Measurements from ENCODE around the gene DOCK11. TPM values are rescaled to one million over a fixed set of nuclear protein-coding genes. Genes with fewer than 3 reads are reported as not detected.

Gene DOCK11
- total and polyA plus RNA-seq, 12 donors = 1.3 to 9.4 (median 3.0) TPM

DNA sequence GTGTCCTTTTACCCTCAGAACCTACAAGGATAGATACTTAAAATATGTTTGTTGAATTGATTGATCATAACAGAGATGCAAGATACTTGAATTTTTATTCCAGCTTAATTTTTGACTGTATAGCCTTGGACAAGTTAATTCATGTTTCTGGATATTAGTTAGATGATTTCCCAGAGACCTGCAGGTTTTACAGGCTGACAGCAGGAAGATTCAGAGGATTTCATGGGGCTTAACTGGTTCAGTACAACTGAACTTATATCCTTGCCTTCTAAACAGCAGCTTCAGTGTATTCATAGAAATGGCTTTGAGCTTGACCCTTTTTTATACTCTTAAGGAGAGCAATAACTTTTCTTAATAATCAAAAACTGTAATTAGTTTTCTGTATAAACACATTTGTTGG, 169.6 kb downstream of the DOCK11 start:
- no peaks in the 10 kb centered on the region for H3K9me3 ChIP-seq
- no peak overlapping the region for H3K4me3 ChIP-seq
- no peaks in the 10 kb centered on the region for H3K27me3 ChIP-seq
- H3K27ac ChIP-seq = no peak overlapping the region
- DNase-seq (no peak), ATAC-seq (no peak)
- intact Hi-C loops (cut with DNase I) = no loop called here
- TF ChIP-seq, protein P1, sequence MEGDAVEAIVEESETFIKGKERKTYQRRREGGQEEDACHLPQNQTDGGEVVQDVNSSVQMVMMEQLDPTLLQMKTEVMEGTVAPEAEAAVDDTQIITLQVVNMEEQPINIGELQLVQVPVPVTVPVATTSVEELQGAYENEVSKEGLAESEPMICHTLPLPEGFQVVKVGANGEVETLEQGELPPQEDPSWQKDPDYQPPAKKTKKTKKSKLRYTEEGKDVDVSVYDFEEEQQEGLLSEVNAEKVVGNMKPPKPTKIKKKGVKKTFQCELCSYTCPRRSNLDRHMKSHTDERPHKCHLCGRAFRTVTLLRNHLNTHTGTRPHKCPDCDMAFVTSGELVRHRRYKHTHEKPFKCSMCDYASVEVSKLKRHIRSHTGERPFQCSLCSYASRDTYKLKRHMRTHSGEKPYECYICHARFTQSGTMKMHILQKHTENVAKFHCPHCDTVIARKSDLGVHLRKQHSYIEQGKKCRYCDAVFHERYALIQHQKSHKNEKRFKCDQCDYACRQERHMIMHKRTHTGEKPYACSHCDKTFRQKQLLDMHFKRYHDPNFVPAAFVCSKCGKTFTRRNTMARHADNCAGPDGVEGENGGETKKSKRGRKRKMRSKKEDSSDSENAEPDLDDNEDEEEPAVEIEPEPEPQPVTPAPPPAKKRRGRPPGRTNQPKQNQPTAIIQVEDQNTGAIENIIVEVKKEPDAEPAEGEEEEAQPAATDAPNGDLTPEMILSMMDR (IDR thresholded peaks at IDR 0.05) = no peak
- no peaks in the 10 kb centered on the region for H3K4me1 ChIP-seq
- H3K36me3 ChIP-seq = peaks cover 0 to 54% (median 0%) of the 10 kb centered on the region in 9 donors

- no peak overlapping the region for H3K4me3 ChIP-seq
- ATAC-seq = no peak
- intact Hi-C loops (cut with DNase I) = no loop called here
- WGBS, 2 donors = 94 to 99% methylated on average over 3 of the region's 3 CpGs
- peaks cover 0 to 49% (median 0%) of the 10 kb centered on the region in 9 donors for H3K36me3 ChIP-seq
- no peak for DNase-seq
- H3K9me3 ChIP-seq = no peaks in the 10 kb centered on the region
- H3K4me1 ChIP-seq = no peaks in the 10 kb centered on the region
- no peaks in the 10 kb centered on the region for H3K27me3 ChIP-seq
- no peak overlapping the region for H3K27ac ChIP-seq
- TF ChIP-seq, protein P1 (IDR thresholded peaks at IDR 0.05) = no peak
These were observed 170.9 kb downstream of the DOCK11 start for GRCh38 chrX:118666521-118666920.

GRCh38 chrX:118669435-118669834, 173.8 kb downstream of the DOCK11 start:
- no peaks in the 10 kb centered on the region for H3K9me3 ChIP-seq
- H3K4me1 ChIP-seq = no peaks in the 10 kb centered on the region
- peaks cover 0 to 36% (median 0%) of the 10 kb centered on the region in 9 donors for H3K36me3 ChIP-seq
- WGBS, 2 donors = 92 to 95% methylated on average over 4 of the region's 4 CpGs
- H3K4me3 ChIP-seq = no peak overlapping the region
- DNase-seq = no peak
- intact Hi-C loops (cut with DNase I) = no loop called here
- H3K27me3 ChIP-seq = no peaks in the 10 kb centered on the region
- ATAC-seq = no peak
- TF ChIP-seq, protein P1 (IDR thresholded peaks at IDR 0.05) = no peak
- H3K27ac ChIP-seq = no peak overlapping the region

DNA sequence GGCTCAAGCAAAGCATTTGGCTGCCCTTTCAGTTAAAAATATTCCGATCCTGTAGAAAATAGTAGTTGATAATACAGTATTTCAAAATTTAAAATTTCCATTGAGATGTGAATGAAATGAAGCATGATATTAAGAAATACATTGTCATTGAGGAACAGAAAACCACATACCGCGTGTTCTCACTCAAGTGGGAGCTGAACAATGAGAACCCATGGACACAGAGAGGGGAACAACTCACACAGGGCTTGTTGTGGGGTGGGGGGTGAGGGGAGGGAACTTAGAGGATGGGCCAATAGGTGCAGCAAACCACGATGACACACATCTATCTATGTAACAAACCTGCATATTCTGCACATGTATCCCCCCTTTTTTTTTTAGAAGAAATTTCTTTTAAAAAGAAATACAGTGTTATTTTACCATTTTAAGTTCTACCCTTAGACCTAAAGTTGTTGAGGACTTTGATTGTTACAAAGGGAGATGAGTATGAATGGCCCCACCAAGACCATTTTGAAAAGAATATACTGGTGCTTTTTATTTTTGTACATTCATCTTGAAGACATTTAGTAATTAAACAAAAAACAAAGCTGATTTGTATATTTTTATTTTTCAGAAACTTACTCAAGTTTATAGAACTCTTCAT, 179.8 kb downstream of the DOCK11 start:
- intact Hi-C loops (cut with DNase I) = no loop called here
- H3K27ac ChIP-seq = no peak overlapping the region
- H3K27me3 ChIP-seq = no peaks in the 10 kb centered on the region
- no peaks in the 10 kb centered on the region for H3K9me3 ChIP-seq
- no peak overlapping the region for H3K4me3 ChIP-seq
- ATAC-seq (no peak), DNase-seq (no peak)
- H3K4me1 ChIP-seq = no peaks in the 10 kb centered on the region
- TF ChIP-seq, protein P1 (IDR thresholded peaks at IDR 0.05) = no peak
- WGBS, 2 donors = 88 to 91% methylated on average over 4 of the region's 4 CpGs
- H3K36me3 ChIP-seq = peaks cover 0 to 36% (median 0%) of the 10 kb centered on the region in 9 donors

Data from heart right ventricle (tissue), 16 donors.